A673 (cell line): ENCODE measurements around the gene AGBL5.

ENCODE experiments used
- EZH2 ChIP-seq: fragments of 200-600 bp; sonication (generic); IDR thresholded peaks from 2 replicates; pipeline ENCODE4 v1.6.1; 2017; ENCODE audit warnings: borderline replicate concordance, low read depth, mild to moderate bottlenecking, mixed read lengths, antibody characterized with exemption, low read length; ENCODE audit not compliant: poor library complexity, severe bottlenecking
- TF ChIP-seq, protein P1 (sequence below): fragments of 300-800, 200-600 bp; sonication (generic); conservative IDR thresholded peaks from 2 replicates; pipeline ENCODE4 v1.5.1; 2017; ENCODE audit warnings: low read depth, mild to moderate bottlenecking, antibody characterized with exemption, low read length, moderate library complexity, mixed read lengths

DNA sequence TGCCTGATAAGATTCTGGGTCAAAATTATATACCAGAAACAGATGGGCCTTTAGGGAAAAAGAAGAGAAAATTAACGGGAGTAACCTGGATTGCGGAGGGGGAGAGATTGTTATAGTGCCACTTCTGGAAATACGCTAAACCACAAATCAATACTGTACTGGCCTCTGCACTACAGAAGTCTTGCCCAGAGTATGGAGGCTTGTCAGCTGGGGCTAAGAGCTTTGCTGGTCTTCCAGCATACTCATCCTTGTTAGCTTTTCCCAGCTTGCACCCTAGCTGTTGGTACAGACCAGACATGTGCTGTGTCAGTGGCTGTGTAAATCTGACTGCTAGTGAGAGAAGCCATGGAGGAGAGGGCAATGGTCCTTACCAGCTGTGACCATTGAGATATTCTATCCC lies 8.9 kb downstream of the AGBL5 start:
- TF ChIP-seq, protein P1, sequence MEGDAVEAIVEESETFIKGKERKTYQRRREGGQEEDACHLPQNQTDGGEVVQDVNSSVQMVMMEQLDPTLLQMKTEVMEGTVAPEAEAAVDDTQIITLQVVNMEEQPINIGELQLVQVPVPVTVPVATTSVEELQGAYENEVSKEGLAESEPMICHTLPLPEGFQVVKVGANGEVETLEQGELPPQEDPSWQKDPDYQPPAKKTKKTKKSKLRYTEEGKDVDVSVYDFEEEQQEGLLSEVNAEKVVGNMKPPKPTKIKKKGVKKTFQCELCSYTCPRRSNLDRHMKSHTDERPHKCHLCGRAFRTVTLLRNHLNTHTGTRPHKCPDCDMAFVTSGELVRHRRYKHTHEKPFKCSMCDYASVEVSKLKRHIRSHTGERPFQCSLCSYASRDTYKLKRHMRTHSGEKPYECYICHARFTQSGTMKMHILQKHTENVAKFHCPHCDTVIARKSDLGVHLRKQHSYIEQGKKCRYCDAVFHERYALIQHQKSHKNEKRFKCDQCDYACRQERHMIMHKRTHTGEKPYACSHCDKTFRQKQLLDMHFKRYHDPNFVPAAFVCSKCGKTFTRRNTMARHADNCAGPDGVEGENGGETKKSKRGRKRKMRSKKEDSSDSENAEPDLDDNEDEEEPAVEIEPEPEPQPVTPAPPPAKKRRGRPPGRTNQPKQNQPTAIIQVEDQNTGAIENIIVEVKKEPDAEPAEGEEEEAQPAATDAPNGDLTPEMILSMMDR, result no peak
- no peak for TF ChIP-seq EZH2
